ENCODE data around the gene CIB4. TPM values are rescaled to one million over a fixed set of nuclear protein-coding genes. Genes with fewer than 3 reads are reported as not detected.

Gene CIB4
- total RNA-seq, 1 donor from 2014 or later, result not detected

GRCh38 chr2:26644188-26644835, 3.1 kb upstream of the CIB4 start:
- no peak for DNase-seq (ENCODE audit: low read depth in 2 of 2)

- DNase-seq (ENCODE audit: low read depth in 2 of 2), result no peak
These were observed 1.3 kb upstream of the CIB4 start for GRCh38 chr2:26642429-26642828.

GRCh38 chr2:26640331-26640745, 828 bp downstream of the CIB4 start:
- peak; percentile 11 to 33 for DNase-seq (ENCODE audit: low read depth in 2 of 2)

- DNase-seq (ENCODE audit: low read depth in 2 of 2), result no peak
These were observed 1.4 kb downstream of the CIB4 start for GRCh38 chr2:26639685-26640243.

DNA sequence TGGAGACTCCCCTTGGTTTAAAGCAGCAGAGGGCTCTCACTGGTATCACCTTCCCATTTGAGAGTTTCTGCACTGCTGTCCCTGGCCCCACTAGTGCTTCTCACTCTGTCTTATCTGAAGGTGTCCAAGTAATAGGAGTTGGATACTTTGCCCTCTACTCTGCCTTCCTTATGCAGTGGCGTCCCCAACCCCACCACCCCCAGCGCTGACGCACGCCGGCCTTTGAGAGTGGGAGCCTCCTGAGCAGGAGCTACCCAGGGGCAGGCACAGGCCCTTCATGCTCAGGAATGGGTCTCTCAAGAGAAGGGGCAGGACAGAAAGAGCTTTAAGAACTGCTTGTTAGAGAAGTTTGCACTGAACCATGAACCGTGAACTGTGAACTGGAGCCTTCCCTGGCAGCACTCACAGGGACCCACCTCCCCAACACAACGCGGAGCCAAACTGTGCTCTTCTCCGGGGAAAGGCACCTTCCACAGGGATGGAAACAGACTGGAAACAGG, 3.3 kb downstream of the CIB4 start:
- no peak for DNase-seq (ENCODE audit: low read depth in 2 of 2)

DNA sequence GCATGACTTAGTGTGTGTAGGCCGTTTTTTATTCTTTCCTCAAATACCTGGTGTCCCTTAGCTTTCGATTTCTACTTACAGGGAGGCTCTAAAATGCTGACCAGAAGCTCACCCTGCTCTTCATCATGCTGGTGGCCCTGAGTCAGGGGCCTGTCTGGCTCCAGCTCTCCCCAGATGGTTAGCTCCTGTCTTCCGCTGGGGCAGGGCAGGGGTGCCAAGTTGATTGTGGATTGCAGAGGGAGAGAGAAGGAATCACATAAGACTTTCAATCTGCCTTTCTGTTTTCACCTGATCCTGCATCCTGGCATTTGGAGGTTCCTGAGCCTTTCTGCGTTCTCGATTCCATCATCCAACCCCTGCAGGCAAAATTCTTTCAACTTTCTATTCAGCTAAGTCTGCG, 4.2 kb downstream of the CIB4 start:
- DNase-seq (ENCODE audit: low read depth in 2 of 2), result no peak

DNA sequence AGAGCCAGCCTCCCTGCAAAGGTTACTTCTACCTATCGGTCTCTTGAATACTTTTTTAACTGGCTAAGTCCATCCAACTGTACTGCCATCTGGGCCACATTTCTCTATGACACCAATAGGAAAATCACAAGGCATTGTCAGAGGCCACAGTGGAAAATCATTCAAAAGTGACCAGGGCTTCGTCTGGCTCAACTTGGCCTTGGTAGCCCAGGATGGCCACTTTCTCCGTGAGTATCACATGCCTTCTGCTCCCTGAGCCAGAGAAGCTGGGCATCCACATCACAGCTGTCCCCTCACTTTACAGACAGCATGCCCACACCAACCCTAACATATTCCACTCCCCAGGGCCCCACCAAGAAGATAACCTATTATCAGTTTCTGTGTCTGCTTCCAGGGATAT, 5.8 kb downstream of the CIB4 start:
- no peak for DNase-seq (ENCODE audit: low read depth in 2 of 2)

DNA sequence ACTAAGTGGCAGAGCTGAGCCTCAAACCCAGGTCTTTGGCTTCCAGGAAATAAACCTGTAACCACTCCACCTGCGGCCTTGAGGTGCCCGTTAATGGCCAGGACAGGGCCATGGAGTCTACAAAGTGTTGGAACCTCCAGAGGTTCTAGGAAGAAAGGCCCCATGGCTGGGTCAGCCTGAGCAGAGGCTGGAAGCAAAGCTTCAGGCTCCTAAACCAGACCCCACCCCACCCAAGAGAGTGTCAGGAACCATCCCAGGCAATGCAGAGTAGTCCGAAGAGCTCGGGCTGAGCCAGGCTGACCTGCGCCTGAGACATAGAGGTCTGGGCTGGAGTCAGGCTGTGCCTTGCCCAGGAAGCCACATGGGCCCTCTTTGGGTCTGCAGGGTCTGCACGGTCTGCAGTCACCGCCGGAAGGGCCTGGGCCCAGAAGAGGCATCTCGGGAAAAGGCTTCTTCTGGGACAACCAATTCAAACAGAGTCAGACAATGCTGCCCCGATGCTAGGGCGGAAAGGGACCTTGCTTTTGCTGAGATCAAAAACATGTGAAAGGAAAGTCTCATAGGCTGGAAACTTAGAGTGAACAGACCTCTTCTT, 6.4 kb downstream of the CIB4 start:
- no peak for DNase-seq (ENCODE audit: low read depth in 2 of 2)

DNA sequence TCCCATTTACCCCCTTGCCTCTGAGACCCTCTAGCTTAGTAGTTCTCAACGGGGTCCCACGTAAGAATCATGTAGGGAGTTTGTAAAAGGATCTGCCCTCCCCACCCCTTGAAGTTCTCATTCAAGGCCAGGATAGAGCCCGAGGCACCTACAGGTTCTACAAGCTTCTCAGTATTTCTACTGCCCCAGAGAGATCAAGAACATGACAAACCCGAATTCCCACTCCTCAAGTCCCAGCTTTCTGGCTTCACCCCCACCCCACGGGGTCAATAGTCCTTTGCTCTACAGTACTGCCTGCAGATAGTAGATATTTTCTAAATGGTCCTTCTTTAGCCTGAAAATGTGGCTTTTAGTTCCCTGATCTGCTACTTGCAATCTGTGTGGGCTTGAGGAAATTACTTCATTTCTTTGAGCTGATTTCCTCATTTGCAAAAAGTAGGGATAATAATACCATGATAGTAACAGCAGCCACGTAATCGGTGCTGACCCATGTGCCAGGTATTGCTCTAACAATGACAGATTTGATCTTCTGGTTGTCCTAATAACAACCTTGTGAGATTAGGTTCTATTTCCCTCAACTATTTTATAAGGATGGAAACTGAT, 7.1 kb downstream of the CIB4 start:
- DNase-seq (ENCODE audit: low read depth in 2 of 2), result no peak

GRCh38 chr2:26633351-26633945, 7.7 kb downstream of the CIB4 start:
- DNase-seq (ENCODE audit: low read depth in 2 of 2), result no peak

DNA sequence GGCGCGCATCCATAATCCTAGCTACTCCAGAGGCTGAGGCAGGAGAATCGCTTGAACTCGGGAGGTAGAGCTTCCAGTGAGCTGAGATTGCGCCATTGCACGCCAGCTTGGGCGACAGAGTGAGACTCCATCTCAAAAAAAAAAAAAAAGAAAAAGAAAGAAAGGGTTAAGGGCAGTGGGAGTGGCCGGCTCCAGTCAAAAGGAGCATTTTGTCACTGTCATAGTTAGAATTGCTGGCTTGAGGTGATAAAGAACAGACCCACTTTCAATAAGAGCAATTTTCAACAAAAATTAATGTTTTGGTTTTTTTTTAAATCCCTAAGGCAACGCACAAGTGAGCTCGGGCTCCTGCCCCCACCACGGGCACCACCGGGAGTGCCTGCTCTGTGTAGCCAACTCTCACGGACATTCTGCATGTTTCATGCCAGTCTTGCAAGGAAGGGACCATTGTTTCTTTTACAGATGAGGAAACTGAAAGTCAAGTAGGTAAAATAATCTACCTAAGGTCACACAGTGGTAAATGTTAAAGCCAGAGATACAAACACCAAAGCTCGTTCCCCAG, 8.5 kb downstream of the CIB4 start:
- DNase-seq (ENCODE audit: low read depth in 2 of 2), result no peak

DNA sequence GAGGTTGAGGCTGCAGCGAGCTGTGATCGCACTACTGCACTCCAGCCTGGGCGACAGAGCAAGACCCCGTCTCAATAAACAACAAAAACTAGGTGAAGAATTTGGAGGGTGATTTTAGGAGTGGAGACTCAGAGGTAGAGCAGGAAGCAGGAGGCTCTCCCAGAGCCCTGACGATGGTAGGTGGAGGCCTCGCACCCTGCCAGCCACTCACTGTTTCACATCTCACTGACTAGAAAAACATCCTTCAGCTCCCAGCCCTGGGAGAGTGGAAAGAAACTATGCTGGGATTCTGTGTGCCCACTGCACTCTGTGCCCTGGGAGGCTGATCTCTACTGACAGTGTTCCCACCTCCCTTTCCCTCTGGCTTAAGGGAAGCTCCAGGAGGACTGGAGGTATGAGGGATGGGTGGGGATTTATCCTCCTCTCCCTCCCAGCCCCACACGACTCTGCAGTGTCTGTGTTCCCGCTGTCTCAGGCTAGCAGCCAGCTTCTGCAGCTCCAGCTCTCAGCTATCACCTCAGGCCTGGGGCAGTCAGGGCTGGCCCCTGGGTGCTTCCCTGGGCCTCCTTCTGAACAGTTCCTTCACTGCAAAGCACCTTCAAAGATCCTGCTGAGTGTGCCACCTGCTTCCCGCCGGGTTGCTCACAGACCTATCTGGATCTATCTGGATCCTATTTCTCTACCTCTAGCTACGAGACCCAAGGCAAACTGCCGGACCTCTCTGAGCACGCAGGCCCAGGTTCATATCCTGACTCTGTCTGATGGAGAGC, 9.6 kb downstream of the CIB4 start:
- DNase-seq (ENCODE audit: low read depth in 2 of 2), result no peak

GRCh38 chr2:26630669-26631360, 10.4 kb downstream of the CIB4 start:
- no peak for DNase-seq (ENCODE audit: low read depth in 2 of 2)

DNA sequence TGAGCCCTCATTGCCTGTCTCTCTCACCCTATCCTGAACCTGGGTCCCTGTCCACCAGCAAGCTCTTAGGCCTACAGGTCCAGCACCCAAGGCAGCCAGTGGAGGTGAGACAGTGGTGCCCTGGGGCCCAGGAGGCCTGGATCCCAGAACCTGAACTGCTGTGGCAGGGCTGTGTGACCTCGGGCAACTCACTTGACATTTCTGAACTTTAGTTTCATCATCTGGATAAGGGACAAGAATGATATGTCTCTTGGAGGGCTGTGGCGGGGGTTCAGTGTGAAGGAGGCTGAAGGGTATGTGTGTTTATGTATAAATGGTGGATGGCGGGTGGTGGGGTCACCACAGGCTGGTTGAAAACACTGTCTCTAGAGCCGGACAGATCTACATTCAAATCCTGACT, 10.9 kb downstream of the CIB4 start:
- DNase-seq (ENCODE audit: low read depth in 2 of 2), result no peak

GRCh38 chr2:26629751-26630150, 11.4 kb downstream of the CIB4 start:
- no peak for DNase-seq (ENCODE audit: low read depth in 2 of 2)

- no peak for DNase-seq (ENCODE audit: low read depth in 2 of 2)
These were observed 11.9 kb downstream of the CIB4 start for GRCh38 chr2:26629346-26629630.

DNA sequence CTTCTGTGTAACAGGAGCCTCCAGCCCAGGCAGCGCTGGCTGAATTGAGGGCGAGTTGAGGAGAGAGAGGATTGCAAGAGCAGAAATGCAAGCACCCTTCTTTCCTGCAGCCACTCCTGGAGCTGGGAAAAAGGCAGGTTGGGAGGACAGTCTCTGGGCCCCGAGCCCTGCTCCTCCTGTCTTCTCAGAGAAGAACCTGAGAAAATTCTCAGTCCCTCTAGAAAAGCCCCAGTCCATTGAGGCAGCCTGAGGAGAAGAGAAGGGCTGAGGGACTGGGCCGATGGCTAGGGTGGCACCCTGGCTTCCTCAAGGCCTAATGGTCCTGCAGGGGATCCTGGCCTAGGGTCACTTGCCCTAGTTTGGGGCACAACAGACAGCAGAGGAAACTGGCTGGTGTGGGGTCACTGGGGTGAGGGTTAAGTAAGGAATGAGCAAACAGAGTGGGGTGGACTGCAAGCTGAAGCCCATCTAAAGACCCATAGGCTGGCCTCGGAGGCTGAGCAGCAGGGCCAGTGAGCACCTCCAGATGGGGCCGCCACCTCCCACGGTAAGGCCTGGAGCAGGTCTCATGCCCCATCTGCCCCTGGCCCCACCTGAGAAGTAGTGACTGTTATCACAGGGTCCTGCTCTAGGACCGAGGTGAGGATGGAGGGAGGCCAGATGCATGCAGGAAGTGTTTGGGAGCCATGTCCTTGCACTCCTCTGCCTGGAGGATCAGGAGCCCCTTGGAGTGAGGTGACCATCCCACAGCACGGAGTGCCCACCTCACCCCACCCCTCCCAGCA, 12.4 kb downstream of the CIB4 start:
- no peak for DNase-seq (ENCODE audit: low read depth in 2 of 2)

DNA sequence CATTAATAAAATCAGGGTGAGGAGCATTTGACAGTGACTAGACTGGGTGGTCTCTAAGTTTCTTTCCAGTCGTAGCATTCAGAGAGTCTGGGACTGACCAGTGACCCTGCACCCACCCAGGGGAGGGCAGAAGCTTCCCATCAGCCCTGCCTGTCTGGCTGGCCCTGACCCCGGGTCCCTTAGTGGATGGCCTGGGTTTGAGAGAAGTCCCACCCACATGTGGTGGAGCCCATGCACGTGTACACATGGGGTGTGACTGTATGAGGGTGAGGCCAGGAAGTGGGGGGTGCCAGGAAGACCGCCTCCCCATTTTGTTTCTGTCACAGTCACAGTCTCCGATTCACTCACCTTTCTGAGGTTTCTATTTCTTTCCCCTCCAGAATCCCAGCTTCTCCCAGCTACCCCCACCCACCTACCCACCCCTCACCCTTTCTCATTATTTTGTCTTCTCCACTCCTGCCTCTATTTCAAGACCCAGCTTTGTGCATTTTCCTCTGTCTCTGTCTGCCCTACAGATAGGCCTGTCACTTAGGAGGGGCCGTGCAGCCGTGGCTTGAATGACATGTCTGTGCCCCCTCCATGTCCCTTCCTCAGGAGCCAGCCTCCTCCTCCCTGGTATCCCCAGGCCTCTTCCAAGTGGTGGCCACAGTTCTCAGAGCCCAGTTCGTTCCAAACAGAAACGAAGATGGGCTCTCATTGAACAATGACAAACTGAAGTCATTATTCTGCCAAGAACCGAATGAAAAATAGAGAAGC, 13.6 kb downstream of the CIB4 start:
- DNase-seq (ENCODE audit: low read depth in 2 of 2), result no peak

GRCh38 chr2:26626606-26627005, 14.6 kb downstream of the CIB4 start:
- no peak for DNase-seq (ENCODE audit: low read depth in 2 of 2)
